HCT116 (cell line): ENCODE data around the gene CCDC57.

Experiments used
- EZH2 ChIP-seq: fragments of 200-600 bp; sonication (generic); IDR thresholded peaks from 2 replicates; pipeline ENCODE4 v1.6.1; 2017; ENCODE audit warnings: antibody characterized with exemption, mixed run types
- JUND ChIP-seq: IDR thresholded peaks from 2 replicates; pipeline ENCODE4 v1.6.1; 2012
- MAX ChIP-seq: IDR thresholded peaks from 2 replicates; pipeline ENCODE4 v1.6.1; 2012
- POLR2A ChIP-seq: IDR thresholded peaks from 2 replicates; pipeline ENCODE4 v1.7.0; 2011; ENCODE audit warnings: borderline replicate concordance; ENCODE audit not compliant: insufficient read depth, insufficient read length; ENCODE audit errors: extremely low read depth
- SP1 ChIP-seq: IDR thresholded peaks from 2 replicates; pipeline ENCODE4 v1.6.1; 2012; ENCODE audit warnings: low read depth
- ZNF274 ChIP-seq: fragments of 200-500 bp; sonication (Bioruptor generic); IDR thresholded peaks from 2 replicates; pipeline ENCODE4 v1.6.1; 2014; ENCODE audit warnings: mild to moderate bottlenecking, low read depth, low read length, inconsistent platforms
- TF ChIP-seq, protein P1 (sequence below), 3 experiments: fragments of 200-600 bp in 1 of 3; sonication (generic) in 1 of 3; IDR thresholded peaks in 2 of 3; conservative IDR thresholded peaks in 1 of 3; 2 replicates each; pipeline ENCODE4 v1.5.1; 2012 to 2017; ENCODE audit warnings: low read depth in 2 of 3, low read length in 2 of 3, antibody characterized with exemption in 1 of 3, borderline replicate concordance in 1 of 3, control low read depth in 1 of 3, mild to moderate bottlenecking in 1 of 3, mixed read lengths in 1 of 3, mixed run types in 1 of 3, moderate library complexity in 1 of 3; ENCODE audit not compliant: insufficient read depth in 1 of 3

DNA sequence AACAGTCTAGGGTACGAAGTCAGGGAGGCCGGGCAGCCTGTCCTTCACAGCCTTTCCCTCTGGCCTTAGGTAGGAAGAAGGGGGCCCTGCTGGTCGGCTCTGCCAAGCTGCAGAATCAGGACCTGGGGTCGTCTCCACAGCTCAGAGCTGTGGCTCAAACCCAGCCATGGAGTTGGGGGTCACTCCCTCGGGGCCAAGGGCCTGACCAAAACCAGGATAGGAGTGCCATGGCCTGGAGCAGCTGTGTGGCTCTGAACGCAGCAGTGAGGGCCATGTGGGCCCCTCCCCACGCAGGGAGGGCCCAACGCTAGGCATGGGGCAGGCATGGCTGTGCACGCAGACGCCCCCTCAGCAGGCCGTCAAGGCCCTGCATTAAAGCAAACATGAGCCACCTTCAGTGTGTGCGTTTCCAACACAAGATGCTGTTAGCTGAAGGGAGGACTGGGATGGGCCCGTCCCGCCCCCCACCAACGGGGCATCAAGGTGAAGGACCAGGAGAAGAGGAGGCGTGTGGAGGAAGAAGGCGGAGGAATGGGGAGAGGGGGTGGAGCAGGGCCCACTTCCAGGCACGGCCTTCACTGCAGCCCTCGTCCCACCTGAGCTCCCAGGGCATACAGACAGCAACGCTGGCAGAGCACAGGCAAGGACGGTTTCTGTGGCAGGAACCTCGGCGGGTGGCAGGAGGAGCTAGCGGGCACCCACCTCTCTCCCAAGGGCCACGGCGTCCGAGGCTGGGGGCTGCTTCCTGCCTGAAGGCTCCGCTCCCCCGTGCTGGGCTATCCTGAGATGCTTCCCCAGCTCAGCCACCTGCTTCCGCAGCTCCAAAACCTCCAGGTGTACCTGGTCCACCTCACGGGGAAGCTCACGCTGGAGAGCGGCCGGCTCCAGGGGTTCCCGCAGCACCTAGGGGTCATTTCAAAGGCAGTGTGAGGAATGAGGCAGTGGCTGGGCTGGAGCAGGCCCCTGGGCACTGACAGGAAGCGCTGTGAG lies 55.3 kb downstream of the CCDC57 start:
- TF ChIP-seq EZH2 (no peak), ZNF274 (no peak), JUND (no peak), SP1 (no peak), MAX (no peak), POLR2A (no peak)
- TF ChIP-seq, protein P1, sequence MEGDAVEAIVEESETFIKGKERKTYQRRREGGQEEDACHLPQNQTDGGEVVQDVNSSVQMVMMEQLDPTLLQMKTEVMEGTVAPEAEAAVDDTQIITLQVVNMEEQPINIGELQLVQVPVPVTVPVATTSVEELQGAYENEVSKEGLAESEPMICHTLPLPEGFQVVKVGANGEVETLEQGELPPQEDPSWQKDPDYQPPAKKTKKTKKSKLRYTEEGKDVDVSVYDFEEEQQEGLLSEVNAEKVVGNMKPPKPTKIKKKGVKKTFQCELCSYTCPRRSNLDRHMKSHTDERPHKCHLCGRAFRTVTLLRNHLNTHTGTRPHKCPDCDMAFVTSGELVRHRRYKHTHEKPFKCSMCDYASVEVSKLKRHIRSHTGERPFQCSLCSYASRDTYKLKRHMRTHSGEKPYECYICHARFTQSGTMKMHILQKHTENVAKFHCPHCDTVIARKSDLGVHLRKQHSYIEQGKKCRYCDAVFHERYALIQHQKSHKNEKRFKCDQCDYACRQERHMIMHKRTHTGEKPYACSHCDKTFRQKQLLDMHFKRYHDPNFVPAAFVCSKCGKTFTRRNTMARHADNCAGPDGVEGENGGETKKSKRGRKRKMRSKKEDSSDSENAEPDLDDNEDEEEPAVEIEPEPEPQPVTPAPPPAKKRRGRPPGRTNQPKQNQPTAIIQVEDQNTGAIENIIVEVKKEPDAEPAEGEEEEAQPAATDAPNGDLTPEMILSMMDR (IDR thresholded peaks at IDR 0.05 in 2 of 3, conservative IDR thresholded peaks at IDR 0.05 in 1 of 3; ENCODE audit: borderline replicate concordance in 1 of 3, insufficient read depth in 1 of 3, low read depth in 2 of 3, low read length in 2 of 3): no peak
